Measurements from ENCODE around the gene THAP9.

THAP9 gene, protein sequence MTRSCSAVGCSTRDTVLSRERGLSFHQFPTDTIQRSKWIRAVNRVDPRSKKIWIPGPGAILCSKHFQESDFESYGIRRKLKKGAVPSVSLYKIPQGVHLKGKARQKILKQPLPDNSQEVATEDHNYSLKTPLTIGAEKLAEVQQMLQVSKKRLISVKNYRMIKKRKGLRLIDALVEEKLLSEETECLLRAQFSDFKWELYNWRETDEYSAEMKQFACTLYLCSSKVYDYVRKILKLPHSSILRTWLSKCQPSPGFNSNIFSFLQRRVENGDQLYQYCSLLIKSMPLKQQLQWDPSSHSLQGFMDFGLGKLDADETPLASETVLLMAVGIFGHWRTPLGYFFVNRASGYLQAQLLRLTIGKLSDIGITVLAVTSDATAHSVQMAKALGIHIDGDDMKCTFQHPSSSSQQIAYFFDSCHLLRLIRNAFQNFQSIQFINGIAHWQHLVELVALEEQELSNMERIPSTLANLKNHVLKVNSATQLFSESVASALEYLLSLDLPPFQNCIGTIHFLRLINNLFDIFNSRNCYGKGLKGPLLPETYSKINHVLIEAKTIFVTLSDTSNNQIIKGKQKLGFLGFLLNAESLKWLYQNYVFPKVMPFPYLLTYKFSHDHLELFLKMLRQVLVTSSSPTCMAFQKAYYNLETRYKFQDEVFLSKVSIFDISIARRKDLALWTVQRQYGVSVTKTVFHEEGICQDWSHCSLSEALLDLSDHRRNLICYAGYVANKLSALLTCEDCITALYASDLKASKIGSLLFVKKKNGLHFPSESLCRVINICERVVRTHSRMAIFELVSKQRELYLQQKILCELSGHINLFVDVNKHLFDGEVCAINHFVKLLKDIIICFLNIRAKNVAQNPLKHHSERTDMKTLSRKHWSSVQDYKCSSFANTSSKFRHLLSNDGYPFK

DNA sequence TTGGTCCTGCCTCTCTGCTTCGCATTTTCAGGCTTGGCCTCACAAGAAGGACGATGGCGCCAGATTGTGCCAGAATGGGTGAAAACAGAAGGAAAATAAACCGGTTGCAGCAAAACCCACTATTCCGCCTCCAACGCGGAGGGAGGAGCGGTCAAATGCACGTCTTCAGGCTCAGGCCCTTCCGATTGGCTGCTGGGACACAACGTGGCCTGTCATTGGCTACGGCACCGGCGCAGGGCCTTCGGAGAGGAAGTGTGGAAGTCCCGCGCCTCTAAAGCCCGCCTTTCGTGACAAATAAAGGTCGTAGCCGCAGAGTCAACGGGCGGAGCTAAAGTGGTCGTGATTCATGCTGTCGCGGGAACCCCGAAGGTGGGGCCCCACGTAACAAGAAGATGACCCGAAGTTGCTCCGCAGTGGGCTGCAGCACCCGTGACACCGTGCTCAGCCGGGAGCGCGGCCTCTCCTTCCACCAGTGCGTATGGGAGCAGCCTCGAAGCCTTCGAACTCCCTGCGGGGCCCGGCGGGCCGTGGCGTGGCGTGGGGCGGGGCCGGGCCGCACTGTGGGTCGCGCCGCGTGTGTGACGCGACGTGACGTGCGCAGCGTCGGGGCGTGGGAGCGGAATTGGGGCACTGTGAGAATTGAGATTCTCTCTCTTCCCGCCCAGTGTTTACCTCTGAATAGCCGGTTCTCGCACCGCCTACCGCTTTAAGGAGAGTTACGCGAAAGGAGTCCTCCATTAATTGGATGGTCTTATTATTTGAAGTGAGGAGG, at the start of gene THAP9:
THAP9 (plus strand) TSS at position 325 of the 772 bp plus-strand sequence; CDS start at position 393, 68 bp downstream.
- POLR2A ChIA-PET = interaction anchor here (0.7 to 3.4 kb wide), 6 partner anchors 14 to 585 kb away, joined by 3 to 26 read pairs (median 4); partner anchors contain the start of genes ABRAXAS1, COPS4 and LIN54
- H3K9me3 ChIP-seq (ENCODE audit: control insufficient read depth, insufficient read depth, low read depth, low read length) = no peaks in the 10 kb centered on the region
- H3K4me3 ChIP-seq (ENCODE audit: low read depth, low read length) = peak within 1 kb of the TSS; percentile 72
- H3K27ac ChIP-seq (ENCODE audit: extremely low read depth, low read depth, low read length) = peak within 1 kb of the TSS; percentile 96
- H3K4me1 ChIP-seq (ENCODE audit: control insufficient read depth, insufficient read depth, low read length) = no peaks in the 10 kb centered on the region
- CTCF ChIA-PET = interaction anchor here (0.7 to 2.1 kb wide), 4 partner anchors 11 to 1477 kb away, joined by 3 to 13 read pairs (median 4); no protein-coding TSS in a partner anchor
- peaks cover 8 to 43% of the 10 kb centered on the region in 2 experiments; a peak in 2 of 3 replicates for H3K36me3 ChIP-seq (ENCODE audit: control insufficient read depth in 2 of 2, insufficient read depth in 1 of 2, low read length in 2 of 2)
- TF ChIP-seq ZNF426 (tag by site-specific recombination; IDR thresholded peaks at IDR 0.05) = no peak
- TF ChIP-seq ZNF311 (tag by site-specific recombination; IDR thresholded peaks at IDR 0.05; ENCODE audit: borderline replicate concordance) = no peak
- TF ChIP-seq, protein P1, sequence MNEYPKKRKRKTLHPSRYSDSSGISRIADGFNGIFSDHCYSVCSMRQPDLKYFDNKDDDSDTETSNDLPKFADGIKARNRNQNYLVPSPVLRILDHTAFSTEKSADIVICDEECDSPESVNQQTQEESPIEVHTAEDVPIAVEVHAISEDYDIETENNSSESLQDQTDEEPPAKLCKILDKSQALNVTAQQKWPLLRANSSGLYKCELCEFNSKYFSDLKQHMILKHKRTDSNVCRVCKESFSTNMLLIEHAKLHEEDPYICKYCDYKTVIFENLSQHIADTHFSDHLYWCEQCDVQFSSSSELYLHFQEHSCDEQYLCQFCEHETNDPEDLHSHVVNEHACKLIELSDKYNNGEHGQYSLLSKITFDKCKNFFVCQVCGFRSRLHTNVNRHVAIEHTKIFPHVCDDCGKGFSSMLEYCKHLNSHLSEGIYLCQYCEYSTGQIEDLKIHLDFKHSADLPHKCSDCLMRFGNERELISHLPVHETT (tag by site-specific recombination; IDR thresholded peaks at IDR 0.05) = peak; percentile 58; the same call in 1 of the 2 replicates
- peak; percentile 74 for TF ChIP-seq ZBTB8A (tag by site-specific recombination; IDR thresholded peaks at IDR 0.05)
- no peak for TF ChIP-seq ZNF146 (tag by site-specific recombination; IDR thresholded peaks at IDR 0.05)
- no peak for TF ChIP-seq BCL11A (tag by site-specific recombination; IDR thresholded peaks at IDR 0.05; ENCODE audit: low read depth)
- TF ChIP-seq ZNF155 (tag by site-specific recombination; IDR thresholded peaks at IDR 0.05) = no peak
- TF ChIP-seq ZNF391 (tag by site-specific recombination; IDR thresholded peaks at IDR 0.05; ENCODE audit: borderline replicate concordance, low read depth) = no peak
- TF ChIP-seq, protein P2, sequence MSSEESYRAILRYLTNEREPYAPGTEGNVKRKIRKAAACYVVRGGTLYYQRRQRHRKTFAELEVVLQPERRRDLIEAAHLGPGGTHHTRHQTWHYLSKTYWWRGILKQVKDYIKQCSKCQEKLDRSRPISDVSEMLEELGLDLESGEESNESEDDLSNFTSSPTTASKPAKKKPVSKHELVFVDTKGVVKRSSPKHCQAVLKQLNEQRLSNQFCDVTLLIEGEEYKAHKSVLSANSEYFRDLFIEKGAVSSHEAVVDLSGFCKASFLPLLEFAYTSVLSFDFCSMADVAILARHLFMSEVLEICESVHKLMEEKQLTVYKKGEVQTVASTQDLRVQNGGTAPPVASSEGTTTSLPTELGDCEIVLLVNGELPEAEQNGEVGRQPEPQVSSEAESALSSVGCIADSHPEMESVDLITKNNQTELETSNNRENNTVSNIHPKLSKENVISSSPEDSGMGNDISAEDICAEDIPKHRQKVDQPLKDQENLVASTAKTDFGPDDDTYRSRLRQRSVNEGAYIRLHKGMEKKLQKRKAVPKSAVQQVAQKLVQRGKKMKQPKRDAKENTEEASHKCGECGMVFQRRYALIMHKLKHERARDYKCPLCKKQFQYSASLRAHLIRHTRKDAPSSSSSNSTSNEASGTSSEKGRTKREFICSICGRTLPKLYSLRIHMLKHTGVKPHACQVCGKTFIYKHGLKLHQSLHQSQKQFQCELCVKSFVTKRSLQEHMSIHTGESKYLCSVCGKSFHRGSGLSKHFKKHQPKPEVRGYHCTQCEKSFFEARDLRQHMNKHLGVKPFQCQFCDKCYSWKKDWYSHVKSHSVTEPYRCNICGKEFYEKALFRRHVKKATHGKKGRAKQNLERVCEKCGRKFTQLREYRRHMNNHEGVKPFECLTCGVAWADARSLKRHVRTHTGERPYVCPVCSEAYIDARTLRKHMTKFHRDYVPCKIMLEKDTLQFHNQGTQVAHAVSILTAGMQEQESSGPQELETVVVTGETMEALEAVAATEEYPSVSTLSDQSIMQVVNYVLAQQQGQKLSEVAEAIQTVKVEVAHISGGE (tag by site-specific recombination; conservative IDR thresholded peaks at IDR 0.05; ENCODE audit: low read depth) = no peak; the same call in 1 of the 2 replicates
- peak; percentile 92 for TF ChIP-seq ZNF561 (tag by site-specific recombination; IDR thresholded peaks at IDR 0.05; ENCODE audit: borderline replicate concordance)
- TF ChIP-seq ZNF37A (tag by site-specific recombination; IDR thresholded peaks at IDR 0.05) = no peak
- TF ChIP-seq ZNF266 (tag by site-specific recombination; IDR thresholded peaks at IDR 0.05; ENCODE audit: low read depth) = no peak
- TF ChIP-seq, protein P3, sequence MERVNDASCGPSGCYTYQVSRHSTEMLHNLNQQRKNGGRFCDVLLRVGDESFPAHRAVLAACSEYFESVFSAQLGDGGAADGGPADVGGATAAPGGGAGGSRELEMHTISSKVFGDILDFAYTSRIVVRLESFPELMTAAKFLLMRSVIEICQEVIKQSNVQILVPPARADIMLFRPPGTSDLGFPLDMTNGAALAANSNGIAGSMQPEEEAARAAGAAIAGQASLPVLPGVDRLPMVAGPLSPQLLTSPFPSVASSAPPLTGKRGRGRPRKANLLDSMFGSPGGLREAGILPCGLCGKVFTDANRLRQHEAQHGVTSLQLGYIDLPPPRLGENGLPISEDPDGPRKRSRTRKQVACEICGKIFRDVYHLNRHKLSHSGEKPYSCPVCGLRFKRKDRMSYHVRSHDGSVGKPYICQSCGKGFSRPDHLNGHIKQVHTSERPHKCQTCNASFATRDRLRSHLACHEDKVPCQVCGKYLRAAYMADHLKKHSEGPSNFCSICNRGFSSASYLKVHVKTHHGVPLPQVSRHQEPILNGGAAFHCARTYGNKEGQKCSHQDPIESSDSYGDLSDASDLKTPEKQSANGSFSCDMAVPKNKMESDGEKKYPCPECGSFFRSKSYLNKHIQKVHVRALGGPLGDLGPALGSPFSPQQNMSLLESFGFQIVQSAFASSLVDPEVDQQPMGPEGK (tag by site-specific recombination; IDR thresholded peaks at IDR 0.05) = peak; percentile 54; the same call in 1 of the 2 replicates
- TF ChIP-seq, protein P4, sequence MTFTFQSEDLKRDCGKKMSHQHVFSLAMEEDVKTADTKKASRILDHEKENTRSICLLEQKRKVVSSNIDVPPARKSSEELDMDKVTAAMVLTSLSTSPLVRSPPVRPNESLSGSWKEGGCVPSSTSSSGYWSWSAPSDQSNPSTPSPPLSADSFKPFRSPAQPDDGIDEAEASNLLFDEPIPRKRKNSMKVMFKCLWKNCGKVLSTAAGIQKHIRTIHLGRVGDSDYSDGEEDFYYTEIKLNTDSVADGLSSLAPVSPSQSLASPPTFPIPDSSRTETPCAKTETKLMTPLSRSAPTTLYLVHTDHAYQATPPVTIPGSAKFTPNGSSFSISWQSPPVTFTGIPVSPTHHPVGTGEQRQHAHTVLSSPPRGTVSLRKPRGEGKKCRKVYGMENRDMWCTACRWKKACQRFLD (tag by site-specific recombination; IDR thresholded peaks at IDR 0.05) = no peak
- no peak for TF ChIP-seq ZNF433 (tag by site-specific recombination; IDR thresholded peaks at IDR 0.05; ENCODE audit: low read depth)
- no peak for TF ChIP-seq SALL2 (tag by site-specific recombination; IDR thresholded peaks at IDR 0.05; ENCODE audit: borderline replicate concordance)
- TF ChIP-seq, protein P5, sequence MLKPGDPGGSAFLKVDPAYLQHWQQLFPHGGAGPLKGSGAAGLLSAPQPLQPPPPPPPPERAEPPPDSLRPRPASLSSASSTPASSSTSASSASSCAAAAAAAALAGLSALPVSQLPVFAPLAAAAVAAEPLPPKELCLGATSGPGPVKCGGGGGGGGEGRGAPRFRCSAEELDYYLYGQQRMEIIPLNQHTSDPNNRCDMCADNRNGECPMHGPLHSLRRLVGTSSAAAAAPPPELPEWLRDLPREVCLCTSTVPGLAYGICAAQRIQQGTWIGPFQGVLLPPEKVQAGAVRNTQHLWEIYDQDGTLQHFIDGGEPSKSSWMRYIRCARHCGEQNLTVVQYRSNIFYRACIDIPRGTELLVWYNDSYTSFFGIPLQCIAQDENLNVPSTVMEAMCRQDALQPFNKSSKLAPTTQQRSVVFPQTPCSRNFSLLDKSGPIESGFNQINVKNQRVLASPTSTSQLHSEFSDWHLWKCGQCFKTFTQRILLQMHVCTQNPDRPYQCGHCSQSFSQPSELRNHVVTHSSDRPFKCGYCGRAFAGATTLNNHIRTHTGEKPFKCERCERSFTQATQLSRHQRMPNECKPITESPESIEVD (tag by site-specific recombination; IDR thresholded peaks at IDR 0.05) = no peak
- peak; percentile 85 for TF ChIP-seq ZNF600 (tag by site-specific recombination; IDR thresholded peaks at IDR 0.05)
- no peak for TF ChIP-seq BCL11B (tag by site-specific recombination; IDR thresholded peaks at IDR 0.05; ENCODE audit: low read depth)
- no peak for TF ChIP-seq ZNF169 (tag by site-specific recombination; IDR thresholded peaks at IDR 0.05)
- TF ChIP-seq, protein P6, sequence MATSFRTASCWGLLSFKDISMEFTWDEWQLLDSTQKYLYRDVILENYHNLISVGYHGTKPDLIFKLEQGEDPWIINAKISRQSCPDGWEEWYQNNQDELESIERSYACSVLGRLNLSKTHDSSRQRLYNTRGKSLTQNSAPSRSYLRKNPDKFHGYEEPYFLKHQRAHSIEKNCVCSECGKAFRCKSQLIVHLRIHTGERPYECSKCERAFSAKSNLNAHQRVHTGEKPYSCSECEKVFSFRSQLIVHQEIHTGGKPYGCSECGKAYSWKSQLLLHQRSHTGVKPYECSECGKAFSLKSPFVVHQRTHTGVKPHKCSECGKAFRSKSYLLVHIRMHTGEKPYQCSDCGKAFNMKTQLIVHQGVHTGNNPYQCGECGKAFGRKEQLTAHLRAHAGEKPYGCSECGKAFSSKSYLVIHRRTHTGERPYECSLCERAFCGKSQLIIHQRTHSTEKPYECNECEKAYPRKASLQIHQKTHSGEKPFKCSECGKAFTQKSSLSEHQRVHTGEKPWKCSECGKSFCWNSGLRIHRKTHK (tag by site-specific recombination; IDR thresholded peaks at IDR 0.05) = no peak
